ENCODE results near the gene MAPKAP1. TPM values are rescaled to one million over a fixed set of nuclear protein-coding genes. Genes with fewer than 3 reads are reported as not detected.

MAPKAP1 gene
- total RNA-seq, 2 donors from 2014 or later, result 75.3 to 91.6 TPM

DNA sequence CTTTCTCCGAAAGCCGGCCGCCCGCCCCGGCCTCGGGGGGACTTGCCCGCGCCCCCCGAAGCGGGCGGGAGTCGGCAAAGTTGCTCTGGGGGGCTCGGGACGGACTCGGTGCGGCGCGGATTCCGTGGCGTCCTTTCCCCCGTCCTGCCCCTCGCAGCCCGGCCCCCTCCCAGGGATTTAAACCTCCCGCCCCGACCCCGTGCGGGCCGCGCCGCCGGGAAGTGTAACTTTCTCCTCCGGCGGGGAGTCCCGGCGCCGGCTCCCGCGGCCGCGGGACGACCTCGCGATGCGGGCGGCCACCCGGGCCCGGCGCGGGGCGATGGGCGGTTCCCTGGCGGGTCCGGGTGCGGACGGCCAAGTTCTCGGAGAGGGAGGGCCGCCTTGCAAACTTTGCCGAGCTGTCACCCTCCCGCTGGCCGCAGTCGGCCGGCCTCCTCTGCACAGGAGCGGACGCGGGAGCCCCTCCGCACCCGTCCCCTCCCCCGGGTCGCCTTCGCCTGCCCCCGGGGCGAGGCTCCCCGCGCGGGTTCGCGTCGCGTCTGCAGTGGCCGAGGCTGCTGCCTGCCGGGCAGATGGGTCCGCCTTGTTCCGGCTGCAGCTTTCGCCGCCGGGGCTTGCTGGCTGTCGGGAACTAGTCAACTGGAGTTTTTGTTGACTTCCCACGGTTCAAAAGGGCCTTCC, 40.9 kb upstream of the MAPKAP1 start:
- Histone ChIP-seq H3K9ac (ENCODE audit: extremely low read depth, low read length, poor library complexity, severe bottlenecking) (peak overlapping the region; percentile 50), H3K4me1 (ENCODE audit: control insufficient read depth, insufficient read depth, low read length) (peaks cover 6% of the 10 kb centered on the region), H3K4me3 (ENCODE audit: low read length) (peak overlapping the region; percentile 90), H3K27ac (ENCODE audit: low read depth, low read length) (peak overlapping the region; percentile 81), H3K36me3 (ENCODE audit: control insufficient read depth, insufficient read depth, low read length) (peaks cover 5% of the 10 kb centered on the region), H3K9me3 (ENCODE audit: control insufficient read depth, low read length) (no peaks in the 10 kb centered on the region), H3K27me3 (ENCODE audit: control insufficient read depth, insufficient read depth, low read length, poor library complexity, severe bottlenecking) (no peaks in the 10 kb centered on the region)
- Mint-ChIP-seq H3K27ac (no peak overlapping the region), H3K36me3 (ENCODE audit: low read depth) (no peaks in the 10 kb centered on the region), H3K4me3 (peak overlapping the region; percentile 82), H3K27me3 (ENCODE audit: insufficient read depth) (peaks cover 12% of the 10 kb centered on the region), H3K9me3 (no peaks in the 10 kb centered on the region), H3K4me1 (peaks cover 40% of the 10 kb centered on the region)
- DNase-seq, result peak; percentile 75
- WGBS, 2 experiments (ENCODE audit: insufficient coverage in 1 of 2, insufficient read length in 1 of 2), result 0 to 1% methylated on average over 14 to 88 of the region's 88 CpGs
- no peak for TF ChIP-seq CTCF (conservative IDR thresholded peaks at IDR 0.05)

DNA sequence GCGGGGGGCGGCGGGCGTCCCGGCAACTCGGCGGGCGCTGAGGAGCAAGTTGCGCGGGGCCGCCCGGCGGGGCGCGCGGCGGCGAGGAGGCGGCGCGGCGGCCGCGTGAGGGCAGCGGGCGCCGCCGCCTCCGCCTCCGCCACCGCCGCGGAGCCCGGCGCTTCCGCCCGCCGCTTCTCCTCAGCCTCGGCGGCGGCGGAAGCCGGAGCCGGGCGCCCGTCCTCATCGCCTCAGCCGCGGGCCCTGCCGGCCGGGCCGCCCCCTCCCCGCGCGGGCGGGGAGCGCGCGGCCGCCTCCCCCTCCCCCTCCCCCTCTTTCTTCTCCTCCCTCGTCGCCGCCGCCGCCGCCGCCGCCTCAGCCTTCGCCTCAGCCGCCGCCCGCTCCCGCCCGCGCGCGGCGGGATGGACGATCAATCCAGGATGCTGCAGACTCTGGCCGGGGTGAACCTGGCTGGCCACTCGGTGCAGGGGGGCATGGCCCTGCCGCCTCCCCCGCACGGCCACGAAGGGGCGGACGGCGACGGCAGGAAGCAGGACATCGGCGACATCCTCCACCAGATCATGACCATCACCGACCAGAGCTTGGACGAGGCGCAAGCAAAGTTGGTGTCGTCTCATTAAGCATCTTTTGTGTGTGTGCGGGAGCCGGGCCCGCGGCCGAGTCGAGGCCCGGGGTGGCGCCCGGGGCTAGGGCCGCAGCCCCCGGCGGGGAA, 40.2 kb upstream of the MAPKAP1 start, which contains the start of gene PBX3:
Gene PBX3 (plus strand): TSS at position 321 of the 712 bp plus-strand sequence.
- H3K27me3 ChIP-seq (ENCODE audit: control insufficient read depth, insufficient read depth, low read length, poor library complexity, severe bottlenecking), result no peaks in the 10 kb centered on the region
- Mint-ChIP-seq H3K27me3 (ENCODE audit: insufficient read depth) (peaks cover 12% of the 10 kb centered on the region), H3K9me3 (no peaks in the 10 kb centered on the region), H3K4me1 (peaks cover 34% of the 10 kb centered on the region), H3K36me3 (ENCODE audit: low read depth) (no peaks in the 10 kb centered on the region), H3K27ac (peak within 1 kb of the TSS; percentile 95), H3K4me3 (peak within 1 kb of the TSS; percentile 82)
- H3K4me3 ChIP-seq (ENCODE audit: low read length), result peak within 1 kb of the TSS; percentile 90
- TF ChIP-seq CTCF (conservative IDR thresholded peaks at IDR 0.05), result no peak
- peak; percentile 81 for DNase-seq
- H3K36me3 ChIP-seq (ENCODE audit: control insufficient read depth, insufficient read depth, low read length), result peaks cover 5% of the 10 kb centered on the region
- no peaks in the 10 kb centered on the region for H3K9me3 ChIP-seq (ENCODE audit: control insufficient read depth, low read length)
- H3K27ac ChIP-seq (ENCODE audit: low read depth, low read length), result peak within 1 kb of the TSS; percentile 79
- 0% methylated on average over 19 to 105 of the region's 107 CpGs for WGBS, 2 experiments (ENCODE audit: insufficient coverage in 1 of 2, insufficient read length in 1 of 2)
- peak within 1 kb of the TSS; percentile 50 for H3K9ac ChIP-seq (ENCODE audit: extremely low read depth, low read length, poor library complexity, severe bottlenecking)
- H3K4me1 ChIP-seq (ENCODE audit: control insufficient read depth, insufficient read depth, low read length), result peaks cover 3% of the 10 kb centered on the region

DNA sequence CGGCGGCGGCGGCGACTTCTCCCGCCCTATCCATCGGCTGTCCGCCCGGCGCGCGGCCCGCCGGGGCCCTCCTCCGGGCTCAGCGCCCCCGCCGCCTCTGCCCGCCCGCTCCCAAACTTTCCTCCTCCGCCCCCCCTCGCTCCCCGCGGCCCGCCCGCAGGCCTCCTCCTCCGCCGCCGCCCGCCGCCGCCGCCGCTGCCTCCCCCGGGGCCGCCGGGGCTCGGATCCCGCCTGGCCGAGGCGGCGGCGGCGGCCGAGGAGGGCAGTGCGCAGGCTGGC, 39.7 kb upstream of the MAPKAP1 start:
- Mint-ChIP-seq H3K9me3 (no peaks in the 10 kb centered on the region), H3K36me3 (ENCODE audit: low read depth) (no peaks in the 10 kb centered on the region), H3K4me3 (peak overlapping the region; percentile 70), H3K4me1 (peaks cover 31% of the 10 kb centered on the region), H3K27ac (no peak overlapping the region), H3K27me3 (ENCODE audit: insufficient read depth) (peaks cover 12% of the 10 kb centered on the region)
- WGBS, 2 experiments (ENCODE audit: insufficient coverage in 1 of 2, insufficient read length in 1 of 2), result 0% methylated on average over 46 of the region's 46 CpGs; no CpG with 5 or more reads in 1 of the 2 experiments
- Histone ChIP-seq H3K27ac (ENCODE audit: low read depth, low read length) (no peak overlapping the region), H3K9ac (ENCODE audit: extremely low read depth, low read length, poor library complexity, severe bottlenecking) (no peak overlapping the region), H3K27me3 (ENCODE audit: control insufficient read depth, insufficient read depth, low read length, poor library complexity, severe bottlenecking) (no peaks in the 10 kb centered on the region), H3K36me3 (ENCODE audit: control insufficient read depth, insufficient read depth, low read length) (peaks cover 5% of the 10 kb centered on the region), H3K9me3 (ENCODE audit: control insufficient read depth, low read length) (no peaks in the 10 kb centered on the region), H3K4me3 (ENCODE audit: low read length) (no peak overlapping the region), H3K4me1 (ENCODE audit: control insufficient read depth, insufficient read depth, low read length) (no peaks in the 10 kb centered on the region)
- TF ChIP-seq CTCF (conservative IDR thresholded peaks at IDR 0.05), result no peak
- no peak for DNase-seq
